NCI-H2196 treated with DMSO at 0.1 percent for 48 hours (cell line): ENCODE measurements around the gene THSD4.
"Not testable (repeated sequence)": the region's sequence is repeated elsewhere in the genome, so short reads cannot be mapped to it uniquely, and the experiment has no call there.

Experiments
- DNase-seq: peaks from one replicate; lab custom pipeline; 2025; ENCODE audit not compliant: unreplicated experiment; lab: John Stamatoyannopoulos, UW

Gene THSD4

DNA sequence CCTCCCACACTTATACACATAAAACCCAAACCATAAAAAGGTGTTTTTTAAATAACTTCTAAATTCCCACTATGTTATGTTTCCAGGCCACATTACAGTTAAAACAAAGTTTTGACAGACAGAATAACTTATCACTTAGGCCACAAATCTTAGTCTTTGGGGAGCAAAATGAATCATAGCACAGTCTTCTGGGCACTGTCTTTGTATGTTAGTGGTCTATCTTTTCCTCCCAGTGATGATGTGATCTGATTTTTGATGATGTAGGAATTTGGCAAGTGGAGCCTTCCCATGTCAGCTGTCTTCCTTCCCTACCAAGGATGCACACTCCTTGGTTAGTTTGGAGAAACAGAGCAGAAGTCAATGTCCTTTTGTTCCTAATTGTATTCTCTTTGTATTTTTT lies 67.3 kb downstream of the THSD4 start:
- DNase-seq = no peak

DNA sequence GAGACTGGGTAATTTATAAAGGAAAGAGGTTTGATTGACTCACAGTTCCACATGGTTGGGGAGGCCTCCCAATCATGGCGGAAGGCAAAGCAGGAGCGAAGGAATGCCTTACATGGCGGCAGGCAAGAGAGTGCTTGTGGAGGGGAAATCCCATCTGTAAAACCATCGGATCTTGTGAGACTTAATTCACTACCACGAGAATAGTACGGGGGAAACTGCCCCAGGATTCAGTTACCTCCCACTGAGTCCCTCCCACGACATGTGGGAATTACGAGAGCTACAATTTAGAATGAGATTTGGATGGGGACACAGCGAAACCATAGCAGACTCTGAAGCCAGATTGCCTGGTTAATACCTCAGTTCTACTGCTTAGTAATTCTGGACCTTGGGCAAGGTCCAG lies 67.8 kb downstream of the THSD4 start:
- no peak for DNase-seq

DNA sequence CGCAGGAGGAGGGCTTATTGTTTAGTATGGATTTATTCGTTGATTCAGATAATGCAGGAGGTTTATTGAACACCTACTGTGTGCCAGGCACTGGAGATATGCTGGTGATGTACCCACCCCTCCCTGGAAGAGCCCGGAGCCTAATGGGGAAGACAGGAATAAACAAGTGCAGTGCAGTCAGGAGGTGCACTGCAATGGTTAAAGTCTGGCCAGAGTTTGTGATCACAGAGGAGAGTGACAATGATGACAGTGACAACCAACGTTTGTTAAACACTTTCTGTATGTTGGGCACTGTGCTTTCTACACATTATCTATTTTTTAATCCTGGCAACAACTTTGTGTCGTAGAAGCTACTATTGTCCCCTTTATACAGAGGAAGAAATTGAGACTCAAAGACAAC lies 70.4 kb downstream of the THSD4 start:
- no peak for DNase-seq

DNA sequence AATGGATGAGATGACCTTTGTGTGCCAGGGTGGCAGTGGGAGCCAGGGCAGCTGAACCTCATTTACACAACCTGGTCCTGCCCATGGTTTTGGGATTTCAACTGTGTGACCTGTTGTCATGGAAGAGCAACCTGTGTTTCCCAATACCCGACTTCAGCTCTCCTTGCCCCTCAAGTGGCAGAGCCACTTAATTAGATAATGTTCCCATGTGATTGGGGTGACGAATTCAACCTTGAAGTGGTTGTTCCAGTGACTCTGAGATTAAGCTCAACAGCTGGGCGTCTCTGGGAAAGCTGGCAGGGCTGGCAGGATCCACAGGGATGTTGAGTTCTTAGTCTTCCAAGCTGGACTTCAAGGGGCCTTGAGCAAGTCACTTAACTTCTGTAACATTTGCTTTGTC lies 71.0 kb downstream of the THSD4 start:
- DNase-seq = no peak

DNA sequence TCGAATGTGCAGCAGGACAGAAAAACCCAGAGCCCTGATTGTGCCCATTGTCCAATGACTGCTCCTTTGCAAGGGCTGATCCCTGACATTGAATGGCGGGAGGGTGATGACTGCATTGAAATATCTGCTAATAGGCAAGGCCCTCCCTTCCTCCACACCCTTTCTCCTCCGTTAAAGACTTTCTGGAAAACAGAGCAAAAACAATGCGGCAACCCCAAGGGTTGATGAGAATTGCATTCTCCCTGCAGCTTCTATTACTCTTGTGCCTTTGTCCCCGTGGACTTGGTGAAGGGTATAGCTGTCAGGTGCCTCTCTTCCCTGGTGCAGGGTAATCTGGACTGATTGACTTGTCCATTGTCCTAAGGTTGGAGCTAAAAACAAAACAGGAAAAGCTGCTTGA lies 71.8 kb downstream of the THSD4 start:
- DNase-seq = no peak

DNA sequence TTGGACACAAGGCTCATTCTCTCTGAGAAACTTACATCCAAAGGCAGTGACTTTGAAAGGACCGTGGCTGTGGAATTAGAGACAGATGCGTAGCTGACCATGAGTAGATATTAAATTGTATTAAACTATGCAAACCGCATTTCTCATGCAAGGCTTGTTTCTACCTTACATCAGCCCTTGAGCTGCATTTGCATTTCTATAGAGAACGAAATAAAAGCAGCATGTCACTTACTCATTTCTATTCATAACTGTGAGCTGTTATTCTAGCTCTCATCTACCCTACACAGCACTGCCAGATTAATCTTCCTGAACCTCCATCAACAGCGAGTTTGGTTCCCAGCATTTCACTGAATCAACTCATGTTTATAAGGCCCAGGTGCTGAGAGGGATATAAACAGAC lies 72.3 kb downstream of the THSD4 start:
- no peak for DNase-seq

DNA sequence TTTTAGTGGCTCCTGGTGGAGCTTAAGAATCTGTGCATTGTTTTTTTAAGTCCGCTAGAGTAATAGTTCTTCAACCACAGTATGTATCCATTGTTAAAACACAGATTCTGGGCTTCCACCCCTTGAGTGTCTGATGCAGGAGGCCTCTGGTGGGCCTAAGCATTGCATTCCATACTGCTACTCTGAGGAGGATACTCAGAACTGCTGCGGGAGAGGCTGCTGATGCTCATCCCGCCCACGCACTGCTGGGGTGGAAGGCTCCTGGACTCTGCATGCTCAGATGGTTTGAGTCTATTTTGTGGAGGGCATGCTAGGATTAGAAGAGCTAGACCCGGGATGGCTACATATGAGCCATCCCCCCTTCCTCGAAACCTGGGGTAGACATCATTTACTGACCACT lies 74.4 kb downstream of the THSD4 start:
- no peak for DNase-seq

DNA sequence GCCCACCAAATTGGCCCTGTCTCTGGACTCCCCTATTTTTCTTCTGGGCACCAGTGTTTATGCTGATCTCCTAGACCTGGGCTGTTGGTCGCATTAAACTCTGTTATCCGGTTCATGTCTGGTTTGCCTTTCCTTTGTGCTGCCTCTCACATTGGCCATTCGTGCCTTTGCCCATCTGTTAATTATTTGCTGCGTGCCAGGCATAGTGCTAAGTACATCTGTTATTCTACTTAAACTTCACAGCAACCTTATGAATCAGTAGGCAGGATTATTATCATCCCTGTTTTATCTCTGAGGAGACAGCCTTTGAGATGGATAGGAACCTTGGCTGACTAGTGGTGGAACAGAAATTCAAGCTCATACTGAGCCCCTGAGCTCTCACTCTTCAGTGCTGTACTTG lies 76.0 kb downstream of the THSD4 start:
- no peak for DNase-seq

DNA sequence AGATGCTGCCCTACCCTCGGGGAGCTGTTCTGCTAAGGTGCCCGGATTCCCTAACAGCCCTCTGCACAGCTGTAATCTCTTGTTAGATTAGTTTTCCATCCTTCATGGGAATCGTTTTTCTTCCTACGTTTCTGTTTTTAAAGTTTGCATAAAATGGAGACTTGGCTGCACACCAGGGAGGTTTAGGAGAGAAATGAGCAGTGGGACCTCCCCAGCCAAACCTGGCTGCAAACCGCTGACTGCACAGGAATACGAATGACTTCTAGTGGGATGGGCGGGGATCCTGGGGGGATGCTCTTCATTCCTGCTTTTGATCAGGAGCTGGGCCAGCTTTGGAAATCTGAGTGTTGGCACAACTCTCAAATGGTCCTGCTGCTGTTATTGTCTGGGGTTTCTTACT lies 77.5 kb downstream of the THSD4 start:
- DNase-seq = no peak

DNA sequence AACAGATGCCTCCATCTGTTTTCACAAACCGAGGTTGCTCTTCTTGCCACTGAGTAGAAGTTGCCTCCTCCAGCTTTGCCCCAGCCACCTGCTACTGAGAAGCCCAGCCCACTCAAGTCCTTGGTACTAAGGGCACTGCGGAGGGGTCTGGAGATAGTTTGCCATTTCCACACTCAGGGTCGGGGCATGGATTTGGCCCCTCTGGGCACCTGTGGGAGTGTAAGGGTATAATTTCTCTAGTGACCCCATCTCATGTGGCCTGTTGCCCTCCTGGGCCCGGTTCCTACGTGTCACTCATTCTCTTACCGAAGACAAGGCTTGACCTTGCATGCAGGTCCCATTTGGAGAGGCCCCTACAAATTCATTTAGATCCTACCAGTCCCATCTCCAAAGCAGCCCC lies 79.0 kb downstream of the THSD4 start:
- DNase-seq = no peak

DNA sequence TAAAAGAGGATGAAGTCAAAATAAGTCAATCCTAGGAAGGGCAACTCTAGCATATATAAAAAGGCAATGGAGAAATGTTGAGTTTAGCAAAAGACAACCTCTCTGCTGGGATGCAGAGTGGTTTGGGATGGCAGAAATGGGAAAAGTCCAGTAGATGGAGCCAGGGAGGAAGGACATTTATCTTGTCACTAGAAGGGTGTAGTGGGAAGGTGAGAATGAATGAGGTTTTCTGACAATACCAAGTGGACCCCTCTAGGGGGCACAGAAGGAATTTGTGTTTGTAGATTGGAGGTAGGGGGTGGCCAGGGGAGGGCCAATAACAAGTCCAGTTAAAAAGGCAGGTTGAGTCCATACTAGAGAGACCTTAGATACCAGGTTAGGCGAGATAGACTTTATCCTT lies 80.0 kb downstream of the THSD4 start:
- no peak for DNase-seq

DNA sequence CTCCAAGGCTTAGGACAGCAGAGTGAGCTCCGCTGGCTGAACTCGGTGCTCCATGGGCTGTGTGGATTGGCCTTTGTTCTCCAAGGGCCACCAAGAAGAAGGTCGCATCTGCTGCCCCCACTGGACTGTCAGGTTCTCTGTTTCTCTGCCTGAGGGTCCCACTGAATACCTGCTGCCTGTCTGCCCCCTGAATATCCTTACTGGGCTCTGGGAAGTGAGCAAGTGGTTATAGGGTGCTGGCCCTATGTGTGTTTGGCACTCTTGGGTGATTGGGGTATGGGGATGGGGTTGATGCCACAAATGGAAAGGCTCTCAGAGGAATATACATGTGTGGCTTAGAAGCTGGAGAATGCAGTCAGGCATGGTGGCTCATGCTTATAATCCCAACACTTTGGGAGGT lies 82.3 kb downstream of the THSD4 start:
- no peak for DNase-seq

DNA sequence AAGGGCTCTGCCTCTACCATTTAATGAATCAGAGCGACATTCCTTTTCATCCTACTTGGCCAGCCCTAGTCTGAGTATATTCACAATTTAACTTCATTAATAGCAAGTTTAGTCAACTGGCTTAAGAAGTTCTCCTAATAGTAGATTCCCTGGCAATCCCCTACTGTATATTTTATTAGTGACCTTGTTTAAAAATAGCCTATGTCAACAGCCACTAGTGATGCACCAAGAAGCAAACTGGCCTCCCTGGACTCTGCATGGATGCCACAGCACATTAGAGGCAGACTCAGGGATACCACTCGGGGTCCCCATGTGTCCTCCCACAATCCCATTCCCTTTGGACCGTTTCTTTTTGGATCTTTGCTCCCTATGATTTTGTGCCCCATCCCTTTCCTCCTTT lies 83.6 kb downstream of the THSD4 start:
- DNase-seq = no peak

DNA sequence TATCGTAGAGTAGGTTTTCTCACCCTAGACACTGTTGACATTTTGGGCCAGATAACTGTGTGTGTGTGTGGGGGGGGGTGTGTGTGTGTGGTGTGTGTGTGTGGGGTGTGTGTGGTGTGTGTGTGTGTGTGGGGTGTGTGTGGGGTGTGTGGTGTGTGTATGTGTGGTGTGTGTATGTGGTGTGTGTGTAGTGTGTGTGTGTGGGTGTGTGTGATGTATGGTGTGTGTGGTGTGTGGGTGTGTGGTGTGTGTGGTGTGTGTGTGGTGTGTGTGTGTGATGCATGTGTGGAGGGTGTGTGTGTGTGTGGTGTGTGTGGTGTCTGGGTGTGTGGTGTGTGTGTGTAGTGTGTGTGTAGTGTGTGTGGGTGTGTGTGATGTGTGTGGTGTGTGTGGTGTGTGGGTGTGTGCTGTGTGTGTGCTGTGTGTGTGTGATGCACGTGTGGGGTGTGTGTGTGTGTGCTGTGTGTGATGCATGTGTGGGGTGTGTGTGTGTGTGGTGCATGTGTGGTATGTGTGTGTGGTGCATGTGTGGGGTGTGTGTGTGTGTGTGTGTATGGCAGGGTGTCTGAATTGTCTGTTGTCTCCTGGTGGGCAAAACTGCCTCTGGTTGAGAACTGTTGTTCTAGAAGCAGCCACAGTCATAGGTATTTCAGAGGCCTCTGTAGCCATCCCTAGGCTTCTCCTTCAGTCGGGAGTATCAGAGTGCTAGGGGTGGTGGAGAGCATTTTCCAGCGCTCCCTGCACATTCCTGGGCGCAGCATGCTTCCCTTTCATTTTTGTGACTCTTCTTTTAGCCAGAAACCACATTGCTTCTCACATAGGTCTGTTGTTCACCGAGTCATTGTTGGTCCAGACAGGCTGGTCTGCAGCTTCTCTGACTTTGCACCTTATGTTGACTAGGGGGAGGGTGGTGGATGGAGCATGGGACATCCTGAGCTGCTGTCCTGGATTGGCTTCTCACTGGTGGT lies 84.4 kb downstream of the THSD4 start:
- no peak for DNase-seq

DNA sequence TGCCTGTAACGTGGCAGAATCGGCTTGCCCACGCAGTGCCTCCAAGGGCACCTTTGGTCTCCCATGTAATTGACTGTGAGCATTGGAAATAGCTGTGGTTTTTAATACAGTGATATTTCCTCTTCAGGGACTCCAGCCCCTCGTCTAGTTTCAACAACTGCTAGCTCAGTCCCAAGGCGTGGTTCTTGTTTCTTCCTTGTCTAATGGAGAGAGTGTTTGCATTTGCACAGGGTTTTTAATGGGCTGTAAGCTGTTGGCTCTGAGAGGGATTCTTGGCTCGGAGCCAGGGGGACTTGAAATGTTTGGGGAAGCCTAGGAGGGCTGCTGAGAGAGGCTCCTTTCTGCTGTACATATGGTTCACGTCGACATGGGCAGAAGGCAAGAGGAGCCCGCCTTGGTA lies 86.2 kb downstream of the THSD4 start:
- no peak for DNase-seq

DNA sequence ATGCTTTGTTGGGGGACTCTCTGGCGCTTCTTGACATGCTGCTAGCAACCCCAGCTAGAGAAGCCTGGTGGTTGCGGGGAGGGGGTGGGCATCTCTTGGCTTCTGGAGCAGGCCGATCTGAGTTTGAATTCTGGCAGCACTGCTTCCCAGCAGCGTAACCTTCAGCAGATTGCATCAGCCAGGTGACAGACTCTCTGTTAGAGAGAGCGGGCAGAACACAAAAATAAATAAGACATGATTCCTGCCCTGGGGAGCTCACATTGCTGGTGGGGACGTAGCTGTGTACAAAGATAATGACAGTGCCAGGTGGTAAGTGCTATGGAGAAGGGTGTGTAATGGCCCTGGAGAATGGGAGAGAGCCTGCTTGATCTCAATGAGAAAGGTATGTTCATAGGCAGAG lies 87.4 kb downstream of the THSD4 start:
- DNase-seq = no peak

DNA sequence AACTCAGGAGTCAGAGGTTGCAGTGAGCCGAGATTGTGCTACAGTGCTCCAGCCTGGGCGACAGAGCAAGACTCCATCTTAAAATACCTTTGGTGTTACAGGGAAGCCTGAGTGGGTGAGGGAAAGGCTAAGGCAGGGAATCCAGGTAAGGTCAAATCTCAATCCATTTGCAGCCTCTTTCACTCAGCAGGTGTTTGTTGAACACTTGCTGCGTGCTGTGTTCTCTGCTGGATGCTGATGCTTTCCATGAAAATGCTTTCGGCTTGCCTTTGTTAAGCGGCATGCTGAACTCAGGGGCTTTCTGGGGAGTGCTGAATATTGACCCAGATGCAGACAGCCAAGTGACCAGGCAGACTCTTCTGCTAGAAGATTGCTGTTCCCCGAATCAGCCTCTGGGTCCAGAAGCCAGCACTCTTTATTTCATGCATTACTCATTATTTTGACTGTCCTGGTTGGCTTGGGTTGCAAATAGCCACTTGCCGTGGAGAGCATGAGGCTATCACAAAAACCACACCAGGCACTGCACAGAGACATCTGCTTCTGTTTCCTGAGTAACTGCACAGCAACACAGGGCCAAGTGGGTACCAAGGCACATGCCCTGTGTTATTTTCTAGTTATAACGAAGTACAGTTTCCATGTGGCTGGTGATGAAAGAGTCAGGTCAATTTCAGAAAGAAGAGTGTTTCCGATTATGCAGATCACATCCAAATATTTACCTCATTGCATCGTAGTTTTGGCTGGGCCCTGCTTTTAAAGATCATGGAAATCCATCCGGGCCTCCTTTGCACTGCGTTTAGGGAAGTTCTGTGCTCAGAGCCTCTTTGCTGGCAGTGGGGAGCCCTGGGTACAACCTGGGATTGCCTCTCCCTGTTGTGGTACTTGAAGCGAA lies 88.6 kb downstream of the THSD4 start:
- DNase-seq = no peak

DNA sequence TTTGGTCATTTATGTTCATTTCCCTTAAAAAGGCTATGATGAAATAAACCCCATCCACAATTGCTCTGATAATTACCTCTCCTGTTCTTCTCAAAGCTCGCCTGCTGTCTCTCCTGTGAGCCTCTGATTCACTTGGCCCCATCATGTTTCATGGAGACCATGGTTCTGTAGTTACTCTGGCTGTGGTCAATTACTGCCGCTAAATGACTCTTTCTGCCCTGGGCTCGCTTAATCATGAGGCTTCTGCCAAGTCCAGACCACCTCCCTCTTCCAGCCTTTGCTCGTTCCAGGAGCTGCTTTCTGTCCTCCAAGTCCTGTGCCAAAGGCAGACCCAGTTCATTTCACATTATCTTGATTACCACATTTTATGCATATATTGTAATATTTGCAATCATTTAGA lies 91.9 kb downstream of the THSD4 start:
- DNase-seq = no peak

DNA sequence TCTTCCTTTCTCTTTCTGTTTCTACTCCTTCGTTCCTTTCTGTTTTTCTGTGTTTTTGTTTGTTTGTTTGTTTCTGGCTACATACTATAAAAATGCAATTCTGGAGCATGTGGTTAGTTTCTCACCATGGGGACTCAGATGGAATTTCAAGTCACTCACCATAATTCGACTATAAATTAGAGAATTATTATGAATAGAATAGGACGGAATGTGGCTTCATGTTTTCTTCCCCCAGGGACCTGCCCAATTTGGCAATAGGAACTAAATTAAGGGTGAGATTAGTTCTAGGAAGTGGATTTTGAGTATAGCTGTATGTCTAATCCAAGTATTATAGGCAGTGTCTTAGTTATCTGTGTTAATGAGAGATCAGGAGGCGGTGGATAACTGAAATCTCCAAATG lies 96.9 kb downstream of the THSD4 start:
- no peak for DNase-seq

DNA sequence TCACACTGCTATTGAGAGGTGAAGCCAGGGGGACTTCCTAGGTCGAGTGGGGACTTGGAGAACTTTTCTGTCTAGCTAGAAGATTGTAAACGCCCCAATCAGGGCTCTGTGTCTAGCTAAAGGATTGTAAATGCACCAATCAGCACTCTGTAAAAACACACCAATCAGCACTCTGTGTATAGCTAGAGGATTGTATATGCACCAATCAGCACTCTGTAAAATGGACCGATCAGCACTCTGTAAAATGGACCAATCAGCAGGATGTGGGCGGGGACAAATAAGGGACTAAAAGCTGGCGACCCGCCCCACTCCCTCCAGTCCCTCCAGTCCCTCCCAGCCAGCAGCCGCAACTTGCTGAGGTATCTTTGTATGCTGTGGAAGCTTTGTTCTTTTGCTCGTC lies 98.7 kb downstream of the THSD4 start:
- DNase-seq = not testable (repeated sequence)

DNA sequence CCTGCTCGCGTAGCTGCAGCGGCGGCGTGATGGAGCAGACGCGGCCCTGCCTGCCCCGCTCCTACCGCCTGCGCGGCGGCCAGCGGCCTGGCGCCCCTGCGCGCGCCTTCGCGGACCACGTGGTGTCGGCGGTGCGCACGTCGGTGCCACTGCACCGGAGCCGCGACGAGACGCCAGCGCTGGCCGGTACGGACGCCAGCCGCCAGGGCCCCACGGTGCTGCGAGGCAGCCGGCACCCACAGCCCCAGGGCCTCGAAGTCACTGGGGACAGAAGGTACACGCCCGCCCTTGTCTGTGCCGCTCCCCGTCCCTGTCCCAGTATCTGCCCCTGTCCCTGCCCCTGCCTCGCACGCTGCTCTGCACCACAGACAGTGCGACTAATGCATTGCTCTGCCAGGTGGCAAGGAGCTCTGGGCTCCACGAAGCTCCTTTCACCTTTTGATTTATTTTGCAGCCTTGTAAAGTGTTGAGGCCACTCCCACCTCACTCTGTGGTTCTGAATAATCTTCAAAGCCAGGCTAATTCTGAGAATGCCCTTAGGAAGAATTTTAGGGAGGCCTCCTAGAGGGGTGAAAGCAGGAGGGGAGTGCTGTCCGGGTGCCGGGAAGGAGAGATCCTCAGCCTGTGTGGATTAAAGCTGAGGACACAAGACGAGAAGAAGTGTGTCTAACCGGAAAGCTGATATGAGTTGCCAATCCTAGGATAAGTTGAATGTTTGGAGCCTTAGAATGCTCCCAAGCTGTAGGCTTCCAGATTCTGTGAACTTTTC lies 100.0 kb downstream of the THSD4 start:
- no peak for DNase-seq
